Mononuclear cell (primary cell): ENCODE measurements around the gene UST. TPM values are rescaled to one million over a fixed set of nuclear protein-coding genes. Genes with fewer than 3 reads are reported as not detected.
"Not testable (repeated sequence)": the region's sequence is repeated elsewhere in the genome, so short reads cannot be mapped to it uniquely, and the experiment has no call there.

Experiments
- H3K27me3 ChIP-seq: 2 replicates; pipeline ENCODE4 v1.6.0; 2011; ENCODE audit warnings: low read length, control low read depth; ENCODE audit not compliant: insufficient read depth
- H3K4me1 ChIP-seq: 2 replicates; pipeline ENCODE4 v1.5.1; 2011; ENCODE audit warnings: mild to moderate bottlenecking, low read length, control low read depth; ENCODE audit not compliant: insufficient read depth
- H3K4me3 ChIP-seq: 2 replicates; pipeline ENCODE4 v1.5.1; 2011; ENCODE audit warnings: mild to moderate bottlenecking, low read length, moderate library complexity
- H3K9me3 ChIP-seq: 2 replicates; pipeline ENCODE4 v1.5.1; 2011; ENCODE audit warnings: low read depth, mild to moderate bottlenecking, control low read depth, low read length
- total RNA-seq: library from RNA; depleted of rRNA; stranded (reverse); fragments of >200 nt; gene quantifications from one replicate; pipeline ENCODE4 v1.2.3, GENCODE V29; 2012

Gene UST
- total RNA-seq, 1 donor: 1.5 TPM

DNA sequence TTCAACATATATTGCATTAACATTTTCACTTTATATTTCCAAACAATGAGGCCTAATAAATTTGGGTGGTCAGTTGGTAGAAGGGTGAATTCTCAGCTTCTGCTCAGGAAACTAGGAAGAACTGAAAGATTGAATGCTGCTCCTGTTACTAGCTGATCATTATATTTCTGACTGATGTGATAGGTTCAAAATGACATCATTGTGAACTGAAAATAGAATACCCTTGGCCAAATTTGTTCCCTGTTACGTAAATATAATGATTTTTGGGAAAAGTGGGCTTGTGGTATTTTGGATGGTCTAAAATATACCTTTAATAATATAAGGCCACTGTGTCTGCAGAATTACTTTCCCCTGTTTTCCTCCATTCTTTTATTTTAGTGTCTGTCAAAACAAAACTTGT is 2.8 kb downstream of the UST start:
- Histone ChIP-seq H3K4me1 (peaks cover 26% of the 10 kb centered on the region), H3K4me3 (no peak overlapping the region), H3K27me3 (peaks cover 55% of the 10 kb centered on the region), H3K9me3 (no peaks in the 10 kb centered on the region)

DNA sequence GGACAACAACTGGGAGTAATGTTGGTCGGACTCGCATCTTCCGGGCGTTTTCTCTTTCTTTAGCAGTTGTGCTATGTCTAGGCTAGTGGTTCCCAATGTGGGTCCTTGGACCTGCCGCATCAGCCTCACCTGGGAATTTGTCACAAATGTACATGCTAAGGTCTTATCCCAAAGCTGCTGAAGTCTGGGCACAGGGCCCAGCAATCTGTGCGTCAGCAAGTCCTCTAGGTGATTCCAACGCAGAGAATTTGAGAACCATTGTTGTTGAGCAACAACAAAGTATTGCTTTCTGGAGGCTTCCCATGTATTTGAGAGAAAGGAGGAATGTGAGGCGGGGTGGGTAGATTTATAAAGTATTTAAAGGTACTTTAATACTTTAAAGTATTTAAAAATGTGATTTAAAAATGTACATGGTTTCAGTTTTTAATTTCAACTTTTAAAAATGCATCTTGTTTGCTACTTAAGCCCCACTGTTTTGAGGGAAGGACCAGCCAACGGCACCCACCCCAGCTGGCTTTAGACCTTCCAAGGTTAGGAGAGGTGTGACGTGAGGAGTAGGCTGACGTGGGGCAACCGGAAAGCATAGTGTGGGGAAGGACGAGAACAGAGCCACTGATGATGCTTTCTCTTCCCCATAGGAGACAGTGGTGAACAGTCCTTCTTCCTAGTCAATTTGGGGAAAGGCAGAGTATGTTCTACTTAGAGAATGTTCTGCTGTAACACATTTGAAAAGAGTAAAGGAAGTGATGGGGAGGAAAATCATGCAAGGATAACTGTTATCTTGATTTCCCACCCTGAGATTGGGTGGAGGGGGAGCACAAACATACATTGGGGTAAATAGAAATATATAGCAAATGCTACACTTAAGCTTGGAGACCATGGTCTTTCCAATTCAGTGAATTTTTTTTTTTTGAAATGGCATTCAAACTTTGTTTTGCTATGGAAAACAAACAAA is 4.3 kb downstream of the UST start:
- H3K27me3 ChIP-seq: peaks cover 41% of the 10 kb centered on the region
- H3K9me3 ChIP-seq: no peaks in the 10 kb centered on the region
- peaks cover 23% of the 10 kb centered on the region for H3K4me1 ChIP-seq
- H3K4me3 ChIP-seq: no peak overlapping the region

DNA sequence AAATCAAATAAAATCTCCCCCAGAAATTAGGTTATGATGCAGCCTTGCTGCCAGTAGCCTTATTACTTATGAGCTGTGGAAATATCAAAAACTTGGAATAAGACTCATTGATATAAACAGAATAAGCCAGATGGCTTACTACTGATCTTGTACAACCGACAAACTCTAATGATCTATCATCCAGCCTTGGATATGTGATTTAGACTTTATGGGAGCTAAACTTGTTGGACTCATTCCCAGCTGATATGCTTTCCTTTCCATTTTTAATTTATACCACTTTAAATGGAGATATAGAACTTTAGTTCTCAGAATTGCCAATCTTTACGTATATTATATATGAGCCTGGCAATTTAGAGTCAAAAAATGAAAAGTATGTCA is 5.0 kb downstream of the UST start:
- Histone ChIP-seq H3K9me3 (no peaks in the 10 kb centered on the region), H3K4me3 (no peak overlapping the region), H3K27me3 (peaks cover 38% of the 10 kb centered on the region), H3K4me1 (peaks cover 19% of the 10 kb centered on the region)

DNA sequence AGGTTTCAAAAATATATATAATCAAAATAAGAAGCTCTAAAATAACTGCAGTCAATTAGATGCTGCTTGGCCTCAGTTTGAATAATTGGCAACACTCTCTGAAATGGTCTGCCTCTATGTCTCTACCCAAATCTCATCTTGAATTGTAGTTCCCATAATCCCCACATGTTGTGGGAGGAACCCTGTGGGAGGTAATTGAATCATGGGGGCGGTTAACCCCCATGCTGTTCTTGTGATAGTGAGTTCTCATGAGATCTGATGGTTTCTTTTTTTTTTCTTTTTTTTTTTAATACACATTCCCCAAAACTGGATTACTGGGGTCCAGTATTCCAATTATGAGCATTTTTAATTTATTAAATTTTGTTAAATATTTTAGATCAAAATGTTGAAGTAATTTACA is 8.5 kb downstream of the UST start:
- Histone ChIP-seq H3K4me1 (peaks cover 28% of the 10 kb centered on the region), H3K27me3 (peaks cover 11% of the 10 kb centered on the region)
- not testable (repeated sequence) for H3K9me3 ChIP-seq, H3K4me3 ChIP-seq

DNA sequence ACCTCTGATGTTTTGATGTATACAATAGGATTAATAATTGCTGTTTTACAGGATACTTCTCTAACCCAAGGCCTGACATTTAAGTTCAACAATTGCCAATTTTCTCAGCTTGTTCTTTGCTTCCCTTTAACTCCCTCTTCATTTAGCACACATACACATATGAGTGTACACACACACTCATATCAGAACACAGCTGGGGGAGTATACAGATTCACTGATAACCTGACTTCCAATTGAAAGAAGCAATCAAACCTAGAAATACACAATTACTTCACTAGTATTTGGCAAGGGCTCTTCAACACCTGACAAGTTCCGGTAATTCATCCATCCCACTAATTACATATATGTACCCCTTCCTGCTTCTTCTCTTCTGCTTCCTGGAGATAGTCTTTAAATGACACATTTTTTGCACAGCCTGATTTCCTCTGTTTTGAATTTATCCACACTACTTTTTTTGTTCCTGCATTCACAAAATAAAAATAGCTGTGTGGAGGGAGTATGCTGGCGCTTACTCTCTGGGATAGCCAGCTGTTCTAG is 11.2 kb downstream of the UST start:
- Histone ChIP-seq H3K4me1 (peaks cover 51% of the 10 kb centered on the region), H3K27me3 (no peaks in the 10 kb centered on the region), H3K9me3 (no peaks in the 10 kb centered on the region), H3K4me3 (no peak overlapping the region)

DNA sequence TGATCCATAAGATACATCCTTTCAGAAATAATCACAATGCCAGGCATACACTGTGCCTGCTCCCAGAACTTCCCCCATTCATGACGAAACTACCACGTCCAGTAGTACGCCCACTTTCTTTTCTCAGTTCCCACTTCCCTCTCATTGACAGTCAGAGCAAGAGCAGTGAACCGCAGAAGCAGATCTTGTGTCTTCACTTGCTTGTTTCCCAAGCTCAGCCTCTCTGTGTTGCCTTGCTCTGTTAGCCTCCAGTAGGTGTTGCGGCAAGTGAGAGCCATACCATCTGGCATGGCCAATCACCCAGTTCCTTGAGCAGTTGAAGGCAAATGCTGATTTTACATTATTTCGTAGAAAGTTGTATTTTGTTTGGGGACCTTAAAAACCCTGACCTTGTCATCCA is 11.7 kb downstream of the UST start:
- H3K27me3 ChIP-seq: no peaks in the 10 kb centered on the region
- H3K4me1 ChIP-seq: peaks cover 51% of the 10 kb centered on the region
- no peaks in the 10 kb centered on the region for H3K9me3 ChIP-seq
- no peak overlapping the region for H3K4me3 ChIP-seq

DNA sequence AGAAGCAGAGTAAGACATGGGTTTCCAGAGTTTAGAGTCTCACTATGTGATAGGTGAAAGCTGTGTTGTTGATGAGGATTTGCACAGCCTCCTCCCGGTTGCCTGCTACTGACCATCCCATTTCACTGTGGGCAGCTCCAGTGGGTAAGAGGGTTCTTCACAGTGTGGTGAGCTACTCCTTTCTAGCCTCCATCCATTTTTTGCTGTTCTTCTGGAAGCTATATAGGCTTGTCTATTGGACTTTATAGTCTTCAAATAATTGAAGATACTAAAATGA is 13.4 kb downstream of the UST start:
- peaks cover 54% of the 10 kb centered on the region for H3K4me1 ChIP-seq
- no peaks in the 10 kb centered on the region for H3K27me3 ChIP-seq
- H3K4me3 ChIP-seq: no peak overlapping the region
- H3K9me3 ChIP-seq: no peaks in the 10 kb centered on the region

DNA sequence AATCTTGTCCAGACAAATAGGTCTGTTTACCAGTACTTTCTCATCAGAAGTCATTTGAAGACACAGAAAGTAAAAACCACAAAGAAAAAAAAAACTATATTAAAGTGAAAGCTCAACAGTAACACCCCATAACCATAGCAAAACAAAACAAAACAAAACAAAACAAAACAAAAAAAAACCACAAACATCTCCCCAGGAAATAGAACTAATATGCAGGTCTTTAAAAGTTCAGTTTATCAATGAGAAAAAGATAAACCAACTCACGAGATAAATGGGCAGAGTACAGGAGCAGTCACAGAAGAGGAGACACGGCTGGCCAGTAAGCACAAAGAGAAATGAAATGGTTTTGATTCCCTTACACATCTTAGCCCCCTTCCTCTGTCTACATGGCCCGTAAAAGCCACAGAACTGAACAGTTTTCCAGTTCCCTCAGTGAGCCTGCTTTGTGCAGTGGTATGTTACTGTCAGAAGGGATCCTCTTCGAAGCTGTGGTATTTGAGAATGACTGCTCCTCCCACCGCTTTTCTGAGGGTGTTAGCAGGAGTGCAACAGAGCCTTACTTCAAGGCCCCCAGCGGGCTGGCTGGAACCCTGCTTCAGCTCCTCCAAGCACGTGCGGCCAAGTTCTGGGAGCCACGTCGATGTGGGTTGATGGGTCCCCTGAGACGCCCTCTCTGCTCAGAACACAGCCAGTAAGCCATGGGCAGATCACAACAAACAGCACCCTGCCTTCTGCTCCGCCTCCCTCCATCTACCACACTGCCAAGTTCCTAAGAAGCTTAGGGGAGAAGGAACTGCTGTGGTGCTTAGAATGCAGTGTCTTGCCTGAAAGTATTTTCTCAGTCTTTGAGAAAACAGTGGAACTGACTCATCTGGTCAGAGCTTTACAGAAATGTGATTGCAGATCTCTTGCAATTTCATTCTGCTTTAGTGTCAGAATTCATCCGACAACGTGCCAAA is 14.0 kb downstream of the UST start:
- Histone ChIP-seq H3K9me3 (no peaks in the 10 kb centered on the region), H3K4me3 (no peak overlapping the region), H3K4me1 (peaks cover 54% of the 10 kb centered on the region), H3K27me3 (no peaks in the 10 kb centered on the region)

DNA sequence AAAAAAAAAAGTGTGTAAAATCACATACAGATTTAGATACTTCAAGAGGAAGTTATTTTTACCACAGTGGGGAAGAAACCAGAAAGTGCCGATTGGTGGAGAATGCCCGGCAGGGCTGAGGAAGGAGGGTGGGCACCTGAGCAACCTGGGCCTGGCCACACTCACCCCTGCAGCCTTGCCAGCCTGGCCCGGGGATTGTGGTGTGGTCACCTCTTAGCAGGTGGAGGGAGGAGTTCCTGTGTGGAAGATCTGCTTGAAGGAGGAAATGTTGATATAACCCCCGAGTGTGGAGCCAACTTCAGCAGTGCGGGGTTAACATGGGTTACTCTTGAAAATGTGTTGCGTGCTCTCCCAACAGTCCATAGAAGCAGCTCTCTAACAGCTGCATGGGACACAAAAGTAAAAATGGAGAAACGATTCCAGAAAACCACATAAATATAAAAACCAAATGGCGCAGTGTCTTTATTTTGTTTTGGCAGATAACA is 14.7 kb downstream of the UST start:
- H3K9me3 ChIP-seq: no peaks in the 10 kb centered on the region
- no peaks in the 10 kb centered on the region for H3K27me3 ChIP-seq
- no peak overlapping the region for H3K4me3 ChIP-seq
- peaks cover 54% of the 10 kb centered on the region for H3K4me1 ChIP-seq

DNA sequence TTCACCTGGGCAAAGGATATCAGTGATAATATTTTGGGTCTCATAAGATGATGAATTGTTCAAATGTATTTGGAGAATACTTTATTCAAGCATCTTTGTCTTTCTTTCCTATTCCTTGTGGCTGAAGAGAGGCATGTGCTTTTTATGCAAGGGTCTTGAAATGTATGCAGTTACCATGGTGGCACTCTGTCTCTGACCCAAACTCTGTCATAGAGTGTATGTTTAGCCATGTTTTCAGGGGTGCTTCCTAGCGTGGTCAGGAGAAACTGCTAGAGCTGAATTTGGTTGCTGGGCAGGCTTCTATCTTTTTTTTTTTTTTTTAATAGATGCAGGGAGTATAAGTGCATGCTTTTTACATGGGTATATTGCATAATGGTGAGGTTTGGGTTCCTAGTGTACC is 15.4 kb downstream of the UST start:
- peaks cover 54% of the 10 kb centered on the region for H3K4me1 ChIP-seq
- H3K27me3 ChIP-seq: no peaks in the 10 kb centered on the region
- H3K4me3 ChIP-seq: no peak overlapping the region
- no peaks in the 10 kb centered on the region for H3K9me3 ChIP-seq

DNA sequence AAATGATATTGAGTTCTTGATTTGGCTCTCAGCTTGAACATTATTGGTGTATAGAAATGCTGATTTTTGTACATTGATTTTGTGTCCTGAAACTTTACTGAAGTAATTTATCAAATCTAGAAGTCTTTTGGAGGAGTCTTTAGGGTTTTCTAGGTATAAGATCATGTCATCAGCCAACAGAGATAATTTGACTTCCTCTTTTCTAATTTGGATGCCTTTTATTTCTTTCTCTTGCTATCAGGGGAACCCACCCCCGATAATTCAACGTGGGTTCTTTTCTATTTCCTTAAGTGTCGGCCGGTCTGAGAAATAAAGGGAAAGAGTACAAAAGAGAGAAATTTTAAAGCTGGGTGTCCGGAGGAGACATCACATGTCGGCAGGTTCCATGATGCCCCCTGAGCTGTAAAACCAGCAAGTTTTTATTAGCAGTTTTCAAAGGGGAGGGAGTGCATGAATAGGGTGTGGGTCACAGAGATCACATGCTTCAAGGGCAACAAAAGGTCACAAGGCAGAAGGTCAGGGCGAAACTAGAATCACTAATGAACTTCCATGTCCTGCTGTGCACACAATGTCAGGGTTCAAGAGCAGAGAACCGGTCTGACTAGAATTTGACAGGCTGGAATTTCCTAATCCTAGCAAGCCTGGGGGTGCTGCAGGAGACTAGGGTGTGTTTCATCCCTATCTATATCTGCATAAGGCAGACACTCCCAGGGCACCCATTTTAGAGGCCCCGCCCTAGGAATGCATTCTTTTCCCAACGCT is 17.6 kb downstream of the UST start:
- not testable (repeated sequence) for H3K9me3 ChIP-seq, H3K4me3 ChIP-seq, H3K27me3 ChIP-seq
- H3K4me1 ChIP-seq: peaks cover 38% of the 10 kb centered on the region

DNA sequence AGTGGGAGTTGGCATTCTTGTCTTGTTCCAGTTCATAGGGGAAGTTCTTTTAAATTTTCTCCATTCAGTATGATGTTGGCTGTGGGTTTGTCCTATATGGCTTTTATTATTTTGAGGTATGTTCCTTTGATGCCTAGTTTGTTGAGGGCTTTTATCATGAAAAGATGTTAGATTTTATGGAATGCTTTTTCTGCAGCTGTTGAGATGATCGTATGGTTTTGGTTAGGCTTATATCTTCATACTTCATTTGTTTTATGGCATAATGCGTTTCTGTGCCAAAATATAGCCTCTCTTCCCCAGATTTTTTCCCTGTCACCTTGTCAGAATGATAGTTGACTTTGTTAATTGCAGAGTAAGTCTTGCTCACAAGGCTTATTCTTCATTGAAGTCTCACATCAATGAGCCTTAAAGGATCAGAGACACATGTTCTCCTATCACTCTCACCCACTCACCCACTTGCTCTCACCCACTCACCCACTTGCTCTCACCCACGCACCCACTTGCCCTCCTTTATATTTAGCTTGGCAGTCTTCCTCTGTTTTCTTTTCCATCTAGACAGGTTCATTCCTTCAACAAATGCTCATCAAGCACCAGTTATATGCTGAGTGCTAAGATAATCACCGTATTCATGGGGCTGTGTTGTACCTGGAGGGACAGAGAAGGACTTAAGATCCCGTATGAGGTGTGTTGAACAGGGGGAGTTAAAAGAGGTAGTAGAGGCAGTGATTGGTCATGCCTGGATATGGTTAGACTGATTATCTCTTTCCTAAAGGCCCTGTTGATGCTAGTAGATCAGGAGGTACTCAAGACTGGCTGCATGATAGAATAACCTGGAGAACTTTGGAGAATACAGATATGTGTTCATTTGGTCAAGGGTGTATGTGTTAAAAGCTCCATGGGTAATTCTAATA is 19.3 kb downstream of the UST start:
- H3K9me3 ChIP-seq: no peaks in the 10 kb centered on the region
- H3K27me3 ChIP-seq: no peaks in the 10 kb centered on the region
- peaks cover 32% of the 10 kb centered on the region for H3K4me1 ChIP-seq
- H3K4me3 ChIP-seq: no peak overlapping the region

DNA sequence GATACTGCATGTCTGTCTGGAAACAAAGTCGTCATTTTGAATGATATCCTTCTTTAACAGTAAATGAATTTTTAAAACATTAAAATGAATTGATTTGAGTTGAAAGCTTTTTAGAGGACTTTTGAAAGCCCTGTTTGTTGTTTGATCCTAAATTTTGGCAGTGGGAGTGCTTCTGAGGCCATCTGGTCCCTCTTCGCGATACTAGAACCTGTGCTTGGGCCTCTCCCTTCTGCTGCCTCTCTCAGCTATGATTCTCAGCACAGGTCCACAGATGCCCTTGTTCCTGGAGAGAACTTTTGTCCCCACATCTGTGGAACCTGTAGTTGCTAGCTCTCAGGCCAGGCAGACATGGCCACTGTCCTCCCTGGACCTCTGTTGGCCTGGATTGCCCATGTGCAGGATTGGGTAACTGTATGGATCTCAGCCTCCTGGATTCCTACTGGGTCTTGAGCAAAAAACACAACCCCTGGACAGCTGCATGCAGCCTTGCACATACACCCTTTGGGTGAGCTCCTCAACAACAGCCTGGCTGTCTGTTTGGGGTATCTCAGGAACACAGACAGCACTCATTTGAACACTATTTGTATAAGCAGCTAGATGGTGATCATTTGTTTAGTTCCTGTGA is 21.9 kb downstream of the UST start:
- Histone ChIP-seq H3K4me3 (no peak overlapping the region), H3K4me1 (peaks cover 25% of the 10 kb centered on the region), H3K9me3 (no peaks in the 10 kb centered on the region), H3K27me3 (no peaks in the 10 kb centered on the region)
